CD4-positive, alpha-beta T cell treated with Interleukin-15 for 4 hours (primary cell): Measurements from ENCODE around the gene PROP1.
A peak's percentile ranks its signal among the peaks of the same experiment; 100 is the strongest.
"Not testable (repeated sequence)": the region's sequence is repeated elsewhere in the genome, so short reads cannot be mapped to it uniquely, and the experiment has no call there.

Source experiments
- DNase-seq: peaks from one replicate; pipeline ENCODE4 v3.0.0-alpha.2; 2020; ENCODE audit warnings: low spot score

Gene PROP1

DNA sequence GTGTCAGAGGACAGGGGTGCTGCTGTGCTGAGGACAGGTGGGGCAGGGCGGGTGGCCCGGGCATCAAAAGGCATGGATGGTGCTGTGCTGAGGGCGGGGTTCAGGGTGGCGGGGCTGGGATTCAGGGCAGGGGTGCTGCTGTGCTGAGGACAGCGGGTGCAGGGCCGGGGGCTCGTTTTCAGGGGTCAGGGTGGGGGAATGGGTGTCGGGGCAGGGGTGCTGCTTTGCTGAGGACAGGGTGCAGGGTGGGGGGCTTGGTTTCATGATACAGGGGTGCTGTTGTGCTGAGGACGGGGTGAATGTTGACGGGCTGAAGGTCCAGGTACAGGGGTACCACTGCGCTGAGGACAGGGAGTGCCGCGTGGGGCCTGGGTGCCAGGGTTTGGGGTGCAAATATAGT is 50.9 kb downstream of the PROP1 start:
- not testable (repeated sequence) for DNase-seq

DNA sequence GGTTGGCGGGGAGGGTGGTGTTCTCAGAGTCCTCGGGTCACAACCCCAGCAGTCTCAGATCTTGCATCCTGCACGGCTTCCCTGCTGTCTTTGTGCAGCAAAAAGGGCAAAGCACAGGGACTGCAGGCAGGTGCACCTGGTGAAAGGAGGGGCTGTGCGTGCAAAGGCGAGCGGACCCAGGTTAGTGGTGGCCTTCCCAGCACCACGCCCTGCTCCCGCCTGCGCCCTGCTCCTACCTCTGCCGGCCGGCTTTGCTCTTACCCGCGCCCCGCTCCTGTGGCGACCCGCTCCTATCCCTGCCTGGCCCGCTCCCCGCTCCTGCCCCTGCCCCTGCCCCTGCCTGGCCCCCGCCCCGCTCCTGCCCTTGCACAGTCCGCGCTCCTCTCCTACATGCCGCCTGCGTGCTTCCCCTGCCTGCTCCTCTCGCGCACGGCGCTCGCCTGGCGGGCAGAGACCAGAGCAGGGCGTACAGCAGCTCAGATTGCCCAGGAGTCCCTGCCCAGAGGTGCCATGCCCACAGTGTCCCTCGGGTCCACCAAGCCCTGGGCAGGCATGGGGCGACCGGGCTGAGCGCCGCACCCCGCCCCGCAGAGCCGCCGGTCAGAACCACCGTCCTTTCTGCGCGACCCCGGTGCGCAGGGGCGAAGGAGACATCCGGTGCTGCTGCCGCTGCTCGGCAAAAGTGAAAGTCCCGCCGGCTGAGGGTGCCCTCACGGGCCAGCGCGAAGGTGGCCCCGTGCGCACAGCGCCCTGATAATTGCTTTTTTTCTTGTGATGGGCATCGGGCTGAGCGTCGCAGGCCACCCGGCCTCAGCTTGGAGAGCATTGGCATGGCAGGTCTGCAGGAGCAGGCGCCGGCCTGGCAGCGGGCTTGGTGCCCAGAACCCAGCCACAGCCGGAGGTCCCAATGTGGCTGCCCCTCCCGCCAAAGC is 52.0 kb downstream of the PROP1 start:
- peak; percentile 29 for DNase-seq

- DNase-seq = not testable (repeated sequence)
These were observed 53.1 kb downstream of the PROP1 start for GRCh38 chr5:177942896-177943295.
